Uterus (tissue), 2 donors: ENCODE results near the gene KIF5A.

ENCODE experiments used
- CTCF ChIP-seq, 4 experiments: fragments of 200-600 bp in 2 of 4; fragments of 450-650 bp in 2 of 4; sonication (generic) in 2 of 4; IDR thresholded peaks; one replicate each; pipeline ENCODE4 v1.5.1; 2016 to 2019; ENCODE audit warnings: antibody characterized with exemption in 4 of 4, mild to moderate bottlenecking in 2 of 4, moderate library complexity in 1 of 4
- POLR2A ChIP-seq, 2 donors: fragments of 450-650 bp; IDR thresholded peaks; one replicate each; pipeline ENCODE4 v1.6.1; 2016; ENCODE audit warnings: antibody characterized with exemption in 2 of 2, mild to moderate bottlenecking in 1 of 2, moderate library complexity in 1 of 2

- TF ChIP-seq CTCF (IDR thresholded peaks at IDR 0.05) (no peak), POLR2A (IDR thresholded peaks at IDR 0.05) (no peak)
Observed at GRCh38 chr12:57549203-57549908, 488 bp upstream of the KIF5A start.
